Neuronal stem cell (in vitro differentiated cells): ENCODE data around the gene SETD4.

Experiments used
- DNase-seq: peaks from one replicate; pipeline ENCODE4 v3.0.0-alpha.2; 2013; ENCODE audit warnings: low spot score
- H2AFZ ChIP-seq: one replicate; pipeline ENCODE4 v1.6.1; 2013; ENCODE audit warnings: mild to moderate bottlenecking, low read length, inconsistent platforms
- H2AK5ac ChIP-seq: 2 replicates; pipeline ENCODE4 v1.6.1; 2013; ENCODE audit warnings: low read depth, mild to moderate bottlenecking, inconsistent platforms, low read length, moderate library complexity, mixed read lengths
- H2BK120ac ChIP-seq: 2 replicates; pipeline ENCODE4 v1.6.1; 2013; ENCODE audit warnings: low read depth, mild to moderate bottlenecking, inconsistent platforms, low read length, moderate library complexity, mixed read lengths
- H2BK12ac ChIP-seq: one replicate; pipeline ENCODE4 v1.6.1; 2013; ENCODE audit warnings: low read length, inconsistent platforms
- H2BK15ac ChIP-seq: 2 replicates; pipeline ENCODE4 v1.6.1; 2013; ENCODE audit warnings: mild to moderate bottlenecking, low read length, inconsistent platforms, mixed read lengths
- H2BK5ac ChIP-seq: one replicate; pipeline ENCODE4 v1.6.1; 2013; ENCODE audit warnings: inconsistent platforms, mild to moderate bottlenecking, low read length, moderate library complexity
- H3K14ac ChIP-seq: one replicate; pipeline ENCODE4 v1.6.1; 2013; ENCODE audit warnings: low read length, inconsistent platforms
- H3K18ac ChIP-seq: 2 replicates; pipeline ENCODE4 v1.6.1; 2013; ENCODE audit warnings: low read length, inconsistent platforms
- H3K23ac ChIP-seq: 2 replicates; pipeline ENCODE4 v1.6.1; 2013; ENCODE audit warnings: low read depth, mild to moderate bottlenecking, mixed read lengths, low read length, inconsistent platforms; ENCODE audit not compliant: poor library complexity
- H3K27ac ChIP-seq: replicated peaks from 3 replicates; pipeline ENCODE4 v1.5.1; 2013; ENCODE audit warnings: low read length, inconsistent platforms
- H3K27me3 ChIP-seq, 3 experiments: 2 replicates each; pipeline ENCODE4 v1.6.1; 2013; ENCODE audit warnings: low read length in 3 of 3, mild to moderate bottlenecking in 2 of 3, inconsistent platforms in 1 of 3, low read depth in 1 of 3, mixed read lengths in 1 of 3, moderate library complexity in 1 of 3; ENCODE audit not compliant: control insufficient read depth in 3 of 3, insufficient read depth in 3 of 3
- H3K36me3 ChIP-seq, 2 donors: replicated peaks in 1 of 2; 2 replicates each; pipeline ENCODE4 v1.6.1; 2013; ENCODE audit warnings: low read length in 2 of 2; ENCODE audit not compliant: control insufficient read depth in 2 of 2, insufficient read depth in 2 of 2
- H3K4ac ChIP-seq: 2 replicates; pipeline ENCODE4 v1.6.1; 2013; ENCODE audit warnings: inconsistent platforms, mild to moderate bottlenecking, low read length, moderate library complexity
- H3K4me1 ChIP-seq, 2 donors: 1 replicate in 1 of 2; 2 replicates in 1 of 2; pipeline ENCODE4 v1.6.1; 2013; ENCODE audit warnings: low read length in 2 of 2, low read depth in 1 of 2; ENCODE audit not compliant: control insufficient read depth in 2 of 2, insufficient read depth in 1 of 2
- H3K4me2 ChIP-seq: one replicate; pipeline ENCODE4 v1.6.1; 2013; ENCODE audit warnings: mild to moderate bottlenecking, low read length, inconsistent platforms; ENCODE audit not compliant: insufficient read depth, poor library complexity, severe bottlenecking
- H3K4me3 ChIP-seq, 2 donors: 2 replicates each; pipeline ENCODE4 v1.5.1; 2013; ENCODE audit warnings: low read length in 2 of 2, mild to moderate bottlenecking in 2 of 2, inconsistent platforms in 1 of 2, moderate library complexity in 1 of 2
- H3K79me1 ChIP-seq: one replicate; pipeline ENCODE4 v1.6.1; 2013; ENCODE audit warnings: low read depth, mild to moderate bottlenecking, inconsistent platforms, low read length, moderate library complexity
- H3K9ac ChIP-seq: one replicate; pipeline ENCODE4 v1.6.1; 2013; ENCODE audit warnings: mild to moderate bottlenecking, low read depth, low read length, inconsistent platforms; ENCODE audit not compliant: poor library complexity
- H3K9me3 ChIP-seq, 2 donors: replicated peaks in 1 of 2; 2 replicates each; pipeline versions ENCODE3 to v1.6.1; 2013; ENCODE audit warnings: low read length in 2 of 2, mild to moderate bottlenecking in 2 of 2, inconsistent platforms in 1 of 2, low read depth in 1 of 2, mixed read lengths in 1 of 2, moderate library complexity in 1 of 2; ENCODE audit not compliant: control insufficient read depth in 2 of 2, insufficient read depth in 1 of 2
- H4K8ac ChIP-seq: one replicate; pipeline ENCODE4 v1.6.1; 2013; ENCODE audit warnings: low read depth, mild to moderate bottlenecking, inconsistent platforms, low read length, moderate library complexity
- H4K91ac ChIP-seq: one replicate; pipeline ENCODE4 v1.6.1; 2013; ENCODE audit warnings: low read length, low read depth, mild to moderate bottlenecking, inconsistent platforms; ENCODE audit not compliant: poor library complexity
- WGBS, 2 donors: extraction: QIAGEN DNeasy Blood & Tissue Kit; methylation state at CpG; one replicate each; pipeline ENCODE4 v1.1.7; 2013; ENCODE audit warnings: missing lambda C conversion rate in 2 of 2, mixed read lengths in 1 of 2; ENCODE audit not compliant: insufficient read length in 2 of 2, insufficient replicate concordance in 1 of 2; ENCODE audit errors: extremely low coverage in 2 of 2; 5-methylcytosine and 5-hydroxymethylcytosine counted together

Gene SETD4

GRCh38 chr21:36028127-36029069 lies 31.9 kb downstream of the SETD4 start:
- no peak overlapping the region for H2BK5ac ChIP-seq
- no peak overlapping the region for H2BK120ac ChIP-seq
- no peak overlapping the region for H3K4me3 ChIP-seq
- peaks cover 0 to 2% of the 10 kb centered on the region in 2 donors for H3K36me3 ChIP-seq
- H2AFZ ChIP-seq, result peak overlapping the region; percentile 81
- H4K91ac ChIP-seq, result no peak overlapping the region
- no peak overlapping the region for H3K4me2 ChIP-seq
- no peak overlapping the region for H3K4ac ChIP-seq
- DNase-seq, result peak; percentile 81
- no peak overlapping the region for H4K8ac ChIP-seq
- peaks cover 0 to 6% (median 0%) of the 10 kb centered on the region in 3 experiments for H3K27me3 ChIP-seq
- no peaks in the 10 kb centered on the region for H3K79me1 ChIP-seq
- WGBS, 2 donors, result no CpG with 5 or more reads among the region's 25 CpGs
- no peak overlapping the region for H3K18ac ChIP-seq
- H3K23ac ChIP-seq, result no peak overlapping the region
- H3K9me3 ChIP-seq, result no peaks in the 10 kb centered on the region
- H3K27ac ChIP-seq, result no peak overlapping the region
- no peak overlapping the region for H2BK12ac ChIP-seq
- H3K9ac ChIP-seq, result no peak overlapping the region
- H3K4me1 ChIP-seq, result no peaks in the 10 kb centered on the region
- no peak overlapping the region for H2BK15ac ChIP-seq
- H2AK5ac ChIP-seq, result no peak overlapping the region
- H3K14ac ChIP-seq, result no peak overlapping the region

- Histone ChIP-seq H3K27ac (no peak overlapping the region), H2BK120ac (no peak overlapping the region), H3K4me3 (no peak overlapping the region), H3K79me1 (no peaks in the 10 kb centered on the region), H4K8ac (no peak overlapping the region), H3K9me3 (no peaks in the 10 kb centered on the region), H3K23ac (no peak overlapping the region), H4K91ac (no peak overlapping the region), H2BK5ac (no peak overlapping the region), H3K4me2 (no peak overlapping the region), H3K9ac (no peak overlapping the region), H2AK5ac (no peak overlapping the region), H3K18ac (no peak overlapping the region), H3K4me1 (no peaks in the 10 kb centered on the region), H3K4ac (no peak overlapping the region), H2BK15ac (no peak overlapping the region), H3K14ac (no peak overlapping the region), H3K27me3 (peaks cover 0 to 11% (median 0%) of the 10 kb centered on the region in 3 experiments), H2AFZ (no peak overlapping the region), H2BK12ac (no peak overlapping the region), H3K36me3 (peaks cover 0 to 2% of the 10 kb centered on the region in 2 donors)
- WGBS, 2 donors, result no CpG with 5 or more reads among the region's 5 CpGs
- no peak for DNase-seq
These were observed 33.0 kb downstream of the SETD4 start for GRCh38 chr21:36027347-36027746.

- no peak overlapping the region for H2BK15ac ChIP-seq
These were observed 35.5 kb downstream of the SETD4 start for GRCh38 chr21:36024782-36025181.

GRCh38 chr21:36023092-36023480 lies 37.2 kb downstream of the SETD4 start:
- H4K91ac ChIP-seq, result no peak overlapping the region
- H2BK15ac ChIP-seq, result no peak overlapping the region
- H3K4me3 ChIP-seq, result no peak overlapping the region
- H2BK5ac ChIP-seq, result no peak overlapping the region
- WGBS, 2 donors, result no CpG with 5 or more reads among the region's 3 CpGs
- H3K23ac ChIP-seq, result no peak overlapping the region
- no peaks in the 10 kb centered on the region for H3K79me1 ChIP-seq
- H3K27ac ChIP-seq, result no peak overlapping the region
- DNase-seq, result no peak
- no peaks in the 10 kb centered on the region for H3K9me3 ChIP-seq
- no peak overlapping the region for H2AK5ac ChIP-seq
- no peak overlapping the region for H3K4ac ChIP-seq
- H2BK12ac ChIP-seq, result no peak overlapping the region
- H4K8ac ChIP-seq, result no peak overlapping the region
- peaks cover 0 to 12% (median 0%) of the 10 kb centered on the region in 3 experiments for H3K27me3 ChIP-seq
- no peaks in the 10 kb centered on the region for H3K36me3 ChIP-seq
- no peaks in the 10 kb centered on the region for H3K4me1 ChIP-seq
- H2AFZ ChIP-seq, result no peak overlapping the region
- no peak overlapping the region for H3K18ac ChIP-seq
- H3K14ac ChIP-seq, result no peak overlapping the region
- H3K4me2 ChIP-seq, result no peak overlapping the region
- H3K9ac ChIP-seq, result no peak overlapping the region
- H2BK120ac ChIP-seq, result no peak overlapping the region

More at GRCh38 chr21:36024782-36025181, 35.5 kb downstream of the SETD4 start:
- Histone ChIP-seq H3K4me1 (no peaks in the 10 kb centered on the region), H3K23ac (no peak overlapping the region), H3K79me1 (no peaks in the 10 kb centered on the region), H2BK12ac (no peak overlapping the region), H3K36me3 (no peaks in the 10 kb centered on the region), H4K91ac (no peak overlapping the region), H2BK120ac (no peak overlapping the region), H3K18ac (no peak overlapping the region), H4K8ac (no peak overlapping the region), H3K4me3 (no peak overlapping the region), H2AFZ (no peak overlapping the region), H3K4me2 (no peak overlapping the region), H2BK5ac (no peak overlapping the region), H3K9ac (no peak overlapping the region), H3K9me3 (no peaks in the 10 kb centered on the region), H3K27me3 (peaks cover 0 to 12% (median 0%) of the 10 kb centered on the region in 3 experiments), H3K4ac (no peak overlapping the region), H3K14ac (no peak overlapping the region), H2AK5ac (no peak overlapping the region), H3K27ac (no peak overlapping the region)
- WGBS, 2 donors, result no CpG with 5 or more reads among the region's 8 CpGs
- DNase-seq, result no peak
